Measurements from ENCODE around the gene GNA15.

The GNA15 gene

GRCh38 chr19:3193256-3194105 lies 57.6 kb downstream of the GNA15 start:
- no peak for DNase-seq (ENCODE audit: extremely low read depth, low read depth)
- TF ChIP-seq CTCF (IDR thresholded peaks at IDR 0.05; ENCODE audit: low read depth, low read length): no peak

GRCh38 chr19:3194106-3195087 lies 58.6 kb downstream of the GNA15 start:
- TF ChIP-seq CTCF (IDR thresholded peaks at IDR 0.05; ENCODE audit: low read depth, low read length): no peak
- DNase-seq (ENCODE audit: extremely low read depth, low read depth): no peak

- no peak for TF ChIP-seq CTCF (IDR thresholded peaks at IDR 0.05; ENCODE audit: low read depth, low read length)
- DNase-seq (ENCODE audit: extremely low read depth, low read depth): no peak
Measured at GRCh38 chr19:3196064-3196932, 60.5 kb downstream of the GNA15 start.

- TF ChIP-seq CTCF (IDR thresholded peaks at IDR 0.05; ENCODE audit: low read depth, low read length): no peak
- no peak for DNase-seq (ENCODE audit: extremely low read depth, low read depth)
Measured at GRCh38 chr19:3196933-3197205, 61.0 kb downstream of the GNA15 start.

GRCh38 chr19:3198901-3199700 lies 63.3 kb downstream of the GNA15 start:
- no peak for TF ChIP-seq CTCF (IDR thresholded peaks at IDR 0.05; ENCODE audit: low read depth, low read length)
- no peak for DNase-seq (ENCODE audit: extremely low read depth, low read depth)

- DNase-seq (ENCODE audit: extremely low read depth, low read depth): no peak
- TF ChIP-seq CTCF (IDR thresholded peaks at IDR 0.05; ENCODE audit: low read depth, low read length): no peak
Measured at GRCh38 chr19:3201072-3201700, 65.4 kb downstream of the GNA15 start.
